IMR-90 (cell line): Measurements from ENCODE around the gene RHBDL3. TPM values are rescaled to one million over a fixed set of nuclear protein-coding genes. Genes with fewer than 3 reads are reported as not detected.

Source experiments
- ATAC-seq: fragments of 200-7000 bp; cut with Tn5 transposase; 2 replicates; pipeline ENCODE4 v1.9.1; 2020; ENCODE audit warnings: low read depth, mild to moderate bottlenecking, moderate library complexity
- BruUV-seq: library from RNA; stranded (reverse); fragments of 400-500 nt; replicated peaks from 2 replicates; lab custom pipeline; 2021; lab: Mats Ljungman, UMichigan
- CTCF ChIA-PET: fragments of 300-600 bp; formaldehyde crosslinking; extraction: SDS; loops from one replicate; lab custom pipeline; 2021; ENCODE audit warnings: antibody characterized with exemption; lab: Yijun Ruan, JAX
- POLR2A ChIA-PET: fragments of 300-600 bp; sonication (Branson Sonifier 250); formaldehyde crosslinking; loops from one replicate; lab custom pipeline; 2022; ENCODE audit warnings: antibody characterized with exemption; ENCODE audit not compliant: unreplicated experiment; lab: Charles Lee
- DNase-seq: peaks from one replicate; pipeline ENCODE4 v3.0.0; 2013
- H2AFZ ChIP-seq: replicated peaks from 2 replicates; pipeline ENCODE3; 2013; ENCODE audit warnings: low read length, mild to moderate bottlenecking; ENCODE audit not compliant: poor library complexity
- H2AK5ac ChIP-seq: 2 replicates; pipeline ENCODE4 v1.6.1; 2013; ENCODE audit warnings: low read depth, low read length, inconsistent platforms
- H2AK9ac ChIP-seq: replicated peaks from 2 replicates; pipeline ENCODE3; 2013; ENCODE audit warnings: mild to moderate bottlenecking, low read depth, low read length, moderate library complexity; ENCODE audit not compliant: poor library complexity
- H2BK120ac ChIP-seq: 2 replicates; pipeline ENCODE4 v1.6.1; 2013; ENCODE audit warnings: low read depth, low read length, inconsistent platforms
- H2BK15ac ChIP-seq: 3 replicates; pipeline ENCODE4 v1.6.1; 2013; ENCODE audit warnings: low read depth, low read length, inconsistent platforms
- H2BK20ac ChIP-seq: 2 replicates; pipeline ENCODE4 v1.6.1; 2013; ENCODE audit warnings: low read depth, mild to moderate bottlenecking, inconsistent platforms, low read length, moderate library complexity
- H2BK5ac ChIP-seq: 2 replicates; pipeline ENCODE4 v1.6.1; 2013; ENCODE audit warnings: mild to moderate bottlenecking, low read depth, low read length, inconsistent platforms; ENCODE audit not compliant: poor library complexity, severe bottlenecking
- H3K14ac ChIP-seq: replicated peaks from 2 replicates; pipeline ENCODE4 v1.6.1; 2013; ENCODE audit warnings: low read depth, low read length, inconsistent platforms
- H3K18ac ChIP-seq: 2 replicates; pipeline ENCODE4 v1.6.1; 2013; ENCODE audit warnings: low read depth, low read length, control low read depth
- H3K23ac ChIP-seq: 2 replicates; pipeline ENCODE4 v1.6.1; 2013; ENCODE audit warnings: low read depth, low read length, inconsistent platforms
- H3K27ac ChIP-seq: 2 replicates; pipeline ENCODE4 v1.5.1; 2013; ENCODE audit warnings: mild to moderate bottlenecking, control low read depth, low read length; ENCODE audit not compliant: insufficient read depth
- H3K27me3 ChIP-seq: 2 replicates; pipeline ENCODE4 v1.6.1; 2013; ENCODE audit warnings: low read length; ENCODE audit not compliant: control insufficient read depth, insufficient read depth
- H3K36me3 ChIP-seq: 2 replicates; pipeline ENCODE4 v1.6.1; 2013; ENCODE audit warnings: low read length, mixed read lengths; ENCODE audit not compliant: control insufficient read depth, insufficient read depth
- H3K4ac ChIP-seq: 2 replicates; pipeline ENCODE4 v1.6.1; 2013; ENCODE audit warnings: low read depth, low read length, inconsistent platforms
- H3K4me1 ChIP-seq: 2 replicates; pipeline ENCODE4 v1.6.1; 2013; ENCODE audit warnings: low read length, mixed read lengths; ENCODE audit not compliant: control insufficient read depth, insufficient read depth
- H3K4me2 ChIP-seq: 2 replicates; pipeline ENCODE4 v1.6.1; 2013; ENCODE audit warnings: low read depth, mild to moderate bottlenecking, control low read depth, low read length, moderate library complexity
- H3K4me3 ChIP-seq: 2 replicates; pipeline ENCODE4 v1.5.1; 2013; ENCODE audit warnings: low read depth, mild to moderate bottlenecking, control low read depth, low read length, moderate library complexity; ENCODE audit not compliant: insufficient read depth
- H3K56ac ChIP-seq: 2 replicates; pipeline ENCODE4 v1.6.1; 2013; ENCODE audit warnings: low read length, inconsistent platforms; ENCODE audit not compliant: insufficient read depth; ENCODE audit errors: extremely low read depth
- H3K79me1 ChIP-seq, 2 experiments: 2 replicates each; pipeline ENCODE4 v1.6.1; 2013; ENCODE audit warnings: low read length in 2 of 2, inconsistent platforms in 1 of 2, low read depth in 1 of 2
- H3K9ac ChIP-seq: 2 replicates; pipeline ENCODE4 v1.6.1; 2013; ENCODE audit warnings: low read depth, low read length, control low read depth
- H3K9me1 ChIP-seq: 2 replicates; pipeline ENCODE4 v1.6.1; 2013; ENCODE audit warnings: low read length, inconsistent platforms; ENCODE audit not compliant: insufficient read depth
- H3K9me3 ChIP-seq: 2 replicates; pipeline ENCODE4 v1.6.1; 2013; ENCODE audit warnings: low read length; ENCODE audit not compliant: control insufficient read depth, insufficient read depth
- H4K20me1 ChIP-seq: 2 replicates; pipeline ENCODE4 v1.6.1; 2013; ENCODE audit warnings: low read length, inconsistent platforms; ENCODE audit not compliant: insufficient read depth
- H4K5ac ChIP-seq: 2 replicates; pipeline ENCODE4 v1.6.1; 2013; ENCODE audit warnings: mild to moderate bottlenecking, low read depth, low read length, control low read depth
- H4K8ac ChIP-seq, 2 experiments: 2 replicates each; pipeline ENCODE4 v1.6.1; 2013; ENCODE audit warnings: low read depth in 2 of 2, low read length in 2 of 2, control low read depth in 1 of 2, inconsistent platforms in 1 of 2
- H4K91ac ChIP-seq: 2 replicates; pipeline ENCODE4 v1.6.1; 2013; ENCODE audit warnings: low read depth, low read length, inconsistent platforms; ENCODE audit not compliant: insufficient read depth
- BHLHE40 ChIP-seq: fragments of 150-350 bp; IDR thresholded peaks from 2 replicates; pipeline ENCODE4 v1.6.1; 2016; ENCODE audit warnings: mild to moderate bottlenecking, low read depth, low read length
- CEBPB ChIP-seq: IDR thresholded peaks from 2 replicates; pipeline ENCODE4 v1.6.1; 2012; ENCODE audit warnings: low read depth, low read length, improper control_type of control experiment
- CHD1 ChIP-seq: IDR thresholded peaks from 2 replicates; pipeline ENCODE4 v1.6.1; 2012; ENCODE audit warnings: low read depth, low read length, improper control_type of control experiment
- ELK1 ChIP-seq: fragments of 150-350 bp; IDR thresholded peaks from 2 replicates; pipeline ENCODE4 v1.6.1; 2016; ENCODE audit warnings: low read depth, mild to moderate bottlenecking, low read length, moderate library complexity, borderline replicate concordance
- FOS ChIP-seq: fragments of 150-350 bp; IDR thresholded peaks from 2 replicates; pipeline ENCODE4 v1.6.1; 2016; ENCODE audit warnings: low read depth, low read length
- MAFK ChIP-seq: IDR thresholded peaks from 2 replicates; pipeline ENCODE4 v1.6.1; 2012; ENCODE audit warnings: low read depth, low read length, improper control_type of control experiment
- MAZ ChIP-seq: IDR thresholded peaks from 2 replicates; pipeline ENCODE4 v1.6.1; 2012; ENCODE audit warnings: low read depth, mild to moderate bottlenecking, low read length, improper control_type of control experiment, moderate library complexity, borderline replicate concordance
- MXI1 ChIP-seq: IDR thresholded peaks from 2 replicates; pipeline ENCODE4 v1.6.1; 2012; ENCODE audit warnings: low read depth, mild to moderate bottlenecking, low read length, moderate library complexity, borderline replicate concordance
- NFE2L2 ChIP-seq: fragments of 150-350 bp; IDR thresholded peaks from 2 replicates; pipeline ENCODE4 v1.6.1; 2016; ENCODE audit warnings: low read depth, mild to moderate bottlenecking, low read length
- POLR2A ChIP-seq: IDR thresholded peaks from 2 replicates; pipeline ENCODE4 v1.6.1; 2012; ENCODE audit warnings: mild to moderate bottlenecking, low read depth, low read length
- RAD21 ChIP-seq: IDR thresholded peaks from 2 replicates; pipeline ENCODE4 v1.6.1; 2012; ENCODE audit warnings: low read length, improper control_type of control experiment
- RCOR1 ChIP-seq: IDR thresholded peaks from 2 replicates; pipeline ENCODE4 v1.6.1; 2012; ENCODE audit warnings: mild to moderate bottlenecking, low read length, improper control_type of control experiment; ENCODE audit not compliant: insufficient replicate concordance
- RFX5 ChIP-seq: IDR thresholded peaks from 2 replicates; pipeline ENCODE4 v1.8.0; 2012; ENCODE audit warnings: low read depth, mild to moderate bottlenecking, low read length, moderate library complexity
- SMC3 ChIP-seq: fragments of 150-350 bp; IDR thresholded peaks from 2 replicates; pipeline ENCODE4 v1.6.1; 2016; ENCODE audit warnings: low read depth, mild to moderate bottlenecking, antibody characterized with exemption, low read length, moderate library complexity
- USF2 ChIP-seq: fragments of 150-350 bp; IDR thresholded peaks from 2 replicates; pipeline ENCODE4 v1.6.1; 2017; ENCODE audit warnings: mild to moderate bottlenecking, antibody characterized with exemption, low read length, low read depth
- WGBS, 2 experiments: methylation state at CpG; one replicate each; pipeline versions ENCODE4 v1.1.5 to v1.1.7; 2013; ENCODE audit warnings: missing lambda C conversion rate in 2 of 2; ENCODE audit not compliant: insufficient read length in 1 of 2; ENCODE audit errors: extremely low coverage in 2 of 2; 5-methylcytosine and 5-hydroxymethylcytosine counted together
- dilution Hi-C: fragments of 300-500 bp; cut with HindIII; formaldehyde crosslinking; loops from one replicate; pipeline ENCODE4 v1.14.3; 2018; ENCODE audit warnings: low sequenced_read_pairs; ENCODE audit not compliant: unreplicated experiment
- in situ Hi-C: fragments of 300-500 bp; cut with MboI; formaldehyde crosslinking; loops from 3 replicates; pipeline ENCODE4 v1.14.3; 2019; ENCODE audit warnings: low sequenced_read_pairs, inconsistent platforms, mixed read lengths
- intact Hi-C: fragments of 100-400 bp; cut with micrococcal nuclease; formaldehyde crosslinking; loops from 2 replicates; pipeline ENCODE4 v1.10.0; 2022
- polyA plus RNA-seq, 3 experiments: library from polyadenylated mRNA; depleted of rRNA; stranded (reverse); fragments of >200 nt; gene quantifications; 2 replicates each; pipeline ENCODE4 v1.2.3, GENCODE V29; 2012; ENCODE audit warnings: low replicate concordance in 1 of 3
- total RNA-seq: library from RNA; depleted of rRNA; stranded (reverse); fragments of >200 nt; gene quantifications from 2 replicates; pipeline ENCODE4 v1.2.3, GENCODE V29; 2012
- TF ChIP-seq, protein P1 (sequence below): conservative IDR thresholded peaks from 2 replicates; pipeline ENCODE4 v1.5.1; 2012; ENCODE audit warnings: mild to moderate bottlenecking, low read depth, low read length, improper control_type of control experiment

The RHBDL3 gene
- total and polyA plus RNA-seq, 2 of the 4 experiments (the other 2 are of a cell fraction), result 0.09 to 0.18 TPM

- no peak overlapping the region for H3K4ac ChIP-seq
- H3K79me1 ChIP-seq, result no peaks in the 10 kb centered on the region
- H2AK5ac ChIP-seq, result no peak overlapping the region
- H4K20me1 ChIP-seq, result no peaks in the 10 kb centered on the region
- DNase-seq (no peak), ATAC-seq (no peak)
- no peak overlapping the region for H3K27ac ChIP-seq
- H2BK120ac ChIP-seq, result no peak overlapping the region
- no peak overlapping the region for H2BK20ac ChIP-seq
- TF ChIP-seq MXI1 (no peak), ELK1 (no peak), SMC3 (no peak), RCOR1 (no peak), BHLHE40 (no peak), MAFK (no peak), FOS (no peak), RFX5 (no peak), CEBPB (no peak), NFE2L2 (no peak), USF2 (no peak), RAD21 (no peak), POLR2A (no peak), MAZ (no peak), CHD1 (no peak)
- TF ChIP-seq, protein P1, sequence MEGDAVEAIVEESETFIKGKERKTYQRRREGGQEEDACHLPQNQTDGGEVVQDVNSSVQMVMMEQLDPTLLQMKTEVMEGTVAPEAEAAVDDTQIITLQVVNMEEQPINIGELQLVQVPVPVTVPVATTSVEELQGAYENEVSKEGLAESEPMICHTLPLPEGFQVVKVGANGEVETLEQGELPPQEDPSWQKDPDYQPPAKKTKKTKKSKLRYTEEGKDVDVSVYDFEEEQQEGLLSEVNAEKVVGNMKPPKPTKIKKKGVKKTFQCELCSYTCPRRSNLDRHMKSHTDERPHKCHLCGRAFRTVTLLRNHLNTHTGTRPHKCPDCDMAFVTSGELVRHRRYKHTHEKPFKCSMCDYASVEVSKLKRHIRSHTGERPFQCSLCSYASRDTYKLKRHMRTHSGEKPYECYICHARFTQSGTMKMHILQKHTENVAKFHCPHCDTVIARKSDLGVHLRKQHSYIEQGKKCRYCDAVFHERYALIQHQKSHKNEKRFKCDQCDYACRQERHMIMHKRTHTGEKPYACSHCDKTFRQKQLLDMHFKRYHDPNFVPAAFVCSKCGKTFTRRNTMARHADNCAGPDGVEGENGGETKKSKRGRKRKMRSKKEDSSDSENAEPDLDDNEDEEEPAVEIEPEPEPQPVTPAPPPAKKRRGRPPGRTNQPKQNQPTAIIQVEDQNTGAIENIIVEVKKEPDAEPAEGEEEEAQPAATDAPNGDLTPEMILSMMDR, result no peak
- no peak overlapping the region for H2AFZ ChIP-seq
- no peak overlapping the region for H3K23ac ChIP-seq
- no TSS peak for BruUV-seq
- no peak overlapping the region for H4K5ac ChIP-seq
- H3K27me3 ChIP-seq, result peaks cover 26% of the 10 kb centered on the region
- H3K9ac ChIP-seq, result no peak overlapping the region
- no peaks in the 10 kb centered on the region for H3K9me1 ChIP-seq
- ChIA-PET CTCF (no interaction called here), POLR2A (no interaction called here)
- no peak overlapping the region for H3K14ac ChIP-seq
- H3K4me1 ChIP-seq, result no peaks in the 10 kb centered on the region
- no peak overlapping the region for H3K4me2 ChIP-seq
- no peak overlapping the region for H3K4me3 ChIP-seq
- H4K91ac ChIP-seq, result no peak overlapping the region
- in situ Hi-C loops (no loop called here), intact Hi-C loops (no loop called here), dilution Hi-C loops (no loop called here)
- no peaks in the 10 kb centered on the region for H3K9me3 ChIP-seq
- no peak overlapping the region for H2BK15ac ChIP-seq
- no peak overlapping the region for H3K18ac ChIP-seq
- H2BK5ac ChIP-seq, result no peak overlapping the region
- no peak overlapping the region for H3K56ac ChIP-seq
- H4K8ac ChIP-seq, result no peak overlapping the region
- H3K36me3 ChIP-seq, result no peaks in the 10 kb centered on the region
- 63% methylated on average over 6 of the region's 9 CpGs; no CpG with 5 or more reads in 1 of the 2 experiments for WGBS, 2 experiments
- no peak overlapping the region for H2AK9ac ChIP-seq
Observed at GRCh38 chr17:32289471-32290070, 23.9 kb downstream of the RHBDL3 start.
